Testis (tissue), 2 donors: ENCODE results near the gene NR2F2.

Experiments
- POLR2A ChIP-seq: fragments of 450-650 bp; IDR thresholded peaks from one replicate; pipeline ENCODE4 v1.6.1; 2017; ENCODE audit warnings: antibody characterized with exemption, mild to moderate bottlenecking, moderate library complexity
- TF ChIP-seq, protein P1 (sequence below), 3 experiments: fragments of 450-650 bp in 2 of 3; fragments of 200-600 bp in 1 of 3; sonication (generic) in 1 of 3; IDR thresholded peaks; one replicate each; pipeline ENCODE4 v1.5.1; 2016 to 2019; ENCODE audit warnings: antibody characterized with exemption in 3 of 3, mild to moderate bottlenecking in 2 of 3, moderate library complexity in 1 of 3

DNA sequence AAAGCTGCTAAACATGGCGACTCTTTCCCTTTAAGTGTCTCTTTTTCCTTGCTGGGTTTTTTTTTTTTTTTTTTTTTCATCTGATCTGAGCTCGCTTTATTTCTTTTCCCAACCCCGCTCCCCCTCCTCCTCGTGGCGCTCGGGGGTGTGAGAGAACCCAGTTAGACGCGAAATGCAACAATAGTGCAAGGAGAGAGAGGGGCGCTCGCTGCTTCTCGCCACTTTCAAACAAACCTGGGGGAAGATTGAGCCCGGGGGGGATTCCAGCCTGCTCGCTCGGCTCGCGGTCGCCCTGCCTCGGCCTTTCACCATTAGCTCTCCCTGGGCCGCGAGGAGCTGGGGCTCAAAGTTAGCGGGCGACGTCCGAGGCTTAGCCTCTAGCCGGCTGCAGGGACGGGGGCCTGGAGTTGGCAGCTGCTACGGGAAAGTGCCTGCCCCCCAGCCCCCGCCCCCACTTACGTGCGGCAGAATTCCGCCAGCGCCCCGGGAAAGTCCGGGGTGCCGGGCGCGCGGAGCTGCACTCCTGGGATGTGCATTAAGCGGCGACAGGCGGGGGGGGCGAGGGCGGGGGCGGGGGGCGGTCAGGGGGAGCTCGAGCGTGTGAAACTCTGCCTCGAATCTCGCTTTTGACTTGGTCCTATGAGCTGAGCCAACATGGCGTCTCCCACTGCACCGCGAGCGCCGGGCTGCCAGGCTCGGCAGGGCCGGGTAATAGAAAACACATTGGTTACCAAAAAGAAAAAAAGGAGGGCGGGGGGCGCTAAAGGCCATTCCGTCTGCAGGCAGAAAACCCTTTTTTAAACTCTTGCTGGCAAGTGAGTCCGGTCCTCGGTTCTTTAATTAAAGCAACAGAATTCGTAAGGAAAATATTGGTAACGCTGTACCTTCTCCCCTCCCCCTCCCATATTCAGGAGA is 10.4 kb downstream of the NR2F2 start:
- TF ChIP-seq, protein P1, sequence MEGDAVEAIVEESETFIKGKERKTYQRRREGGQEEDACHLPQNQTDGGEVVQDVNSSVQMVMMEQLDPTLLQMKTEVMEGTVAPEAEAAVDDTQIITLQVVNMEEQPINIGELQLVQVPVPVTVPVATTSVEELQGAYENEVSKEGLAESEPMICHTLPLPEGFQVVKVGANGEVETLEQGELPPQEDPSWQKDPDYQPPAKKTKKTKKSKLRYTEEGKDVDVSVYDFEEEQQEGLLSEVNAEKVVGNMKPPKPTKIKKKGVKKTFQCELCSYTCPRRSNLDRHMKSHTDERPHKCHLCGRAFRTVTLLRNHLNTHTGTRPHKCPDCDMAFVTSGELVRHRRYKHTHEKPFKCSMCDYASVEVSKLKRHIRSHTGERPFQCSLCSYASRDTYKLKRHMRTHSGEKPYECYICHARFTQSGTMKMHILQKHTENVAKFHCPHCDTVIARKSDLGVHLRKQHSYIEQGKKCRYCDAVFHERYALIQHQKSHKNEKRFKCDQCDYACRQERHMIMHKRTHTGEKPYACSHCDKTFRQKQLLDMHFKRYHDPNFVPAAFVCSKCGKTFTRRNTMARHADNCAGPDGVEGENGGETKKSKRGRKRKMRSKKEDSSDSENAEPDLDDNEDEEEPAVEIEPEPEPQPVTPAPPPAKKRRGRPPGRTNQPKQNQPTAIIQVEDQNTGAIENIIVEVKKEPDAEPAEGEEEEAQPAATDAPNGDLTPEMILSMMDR (IDR thresholded peaks at IDR 0.05), result no peak
- no peak for TF ChIP-seq POLR2A
